Liver (tissue), 9 donors: ENCODE results near the gene ZKSCAN5. TPM values are rescaled to one million over a fixed set of nuclear protein-coding genes. Genes with fewer than 3 reads are reported as not detected.

Experiments used
- DNase-seq: peaks from one replicate; pipeline ENCODE4 v3.0.0-alpha.2; 2017; ENCODE audit warnings: low spot score
- H3K27ac ChIP-seq, 2 donors: one replicate each; pipeline ENCODE4 v1.7.0; 2013; ENCODE audit warnings: inconsistent platforms in 2 of 2, low read length in 2 of 2, control low read depth in 1 of 2, low read depth in 1 of 2, mild to moderate bottlenecking in 1 of 2
- H3K27me3 ChIP-seq, 4 donors: one replicate each; pipeline versions ENCODE4 v1.6.1 to v1.7.0; 2013; ENCODE audit warnings: low read length in 3 of 4, inconsistent platforms in 1 of 4, mild to moderate bottlenecking in 1 of 4, moderate library complexity in 1 of 4; ENCODE audit not compliant: control insufficient read depth in 4 of 4, insufficient read depth in 4 of 4
- H3K36me3 ChIP-seq, 4 donors: one replicate each; pipeline versions ENCODE4 v1.6.1 to v1.7.0; 2013; ENCODE audit warnings: low read length in 3 of 4, mild to moderate bottlenecking in 3 of 4, low read depth in 1 of 4, moderate library complexity in 1 of 4; ENCODE audit not compliant: control insufficient read depth in 4 of 4, insufficient read depth in 3 of 4
- H3K4me1 ChIP-seq, 4 donors: one replicate each; pipeline versions ENCODE4 v1.6.1 to v1.7.0; 2013; ENCODE audit warnings: low read length in 3 of 4, mild to moderate bottlenecking in 3 of 4, moderate library complexity in 1 of 4; ENCODE audit not compliant: control insufficient read depth in 4 of 4, insufficient read depth in 4 of 4
- H3K4me3 ChIP-seq, 3 donors: one replicate each; pipeline versions ENCODE4 v1.6.1 to v1.7.0; 2013; ENCODE audit warnings: low read length in 3 of 3, control low read depth in 1 of 3, low read depth in 1 of 3, mild to moderate bottlenecking in 1 of 3
- H3K9ac ChIP-seq, 2 donors: one replicate each; pipeline ENCODE4 v1.7.0; 2013; ENCODE audit warnings: low read length in 2 of 2, mild to moderate bottlenecking in 2 of 2, moderate library complexity in 2 of 2, control low read depth in 1 of 2, low read depth in 1 of 2
- H3K9me3 ChIP-seq, 4 donors: one replicate each; pipeline versions ENCODE4 v1.6.1 to v1.7.0; 2013; ENCODE audit warnings: low read length in 3 of 4; ENCODE audit not compliant: control insufficient read depth in 4 of 4
- ATF3 ChIP-seq: IDR thresholded peaks from 2 replicates; pipeline ENCODE4 v1.6.1; 2016; ENCODE audit warnings: antibody characterized with exemption
- CTCF ChIP-seq: fragments of 150-350 bp; IDR thresholded peaks from 2 replicates; pipeline ENCODE4 v1.5.1; 2017; ENCODE audit warnings: improper control_type of control experiment, low read depth, low read length; ENCODE audit not compliant: missing input control
- EGR1 ChIP-seq, 2 donors: IDR thresholded peaks; 2 replicates each; pipeline ENCODE4 v1.6.1; 2016 to 2018; ENCODE audit warnings: antibody characterized with exemption in 2 of 2, low read depth in 2 of 2
- FOXA1 ChIP-seq: IDR thresholded peaks from 2 replicates; pipeline ENCODE4 v1.6.1; 2016; ENCODE audit warnings: antibody characterized with exemption
- FOXA2 ChIP-seq: IDR thresholded peaks from 2 replicates; pipeline ENCODE4 v1.6.1; 2016; ENCODE audit warnings: antibody characterized with exemption
- GABPA ChIP-seq, 2 donors: IDR thresholded peaks in 1 of 2; conservative IDR thresholded peaks in 1 of 2; 2 replicates each; pipeline ENCODE4 v1.6.1; 2016; ENCODE audit warnings: antibody characterized with exemption in 2 of 2, mild to moderate bottlenecking in 1 of 2, moderate library complexity in 1 of 2
- HNF4A ChIP-seq, 2 donors: conservative IDR thresholded peaks; 2 replicates each; pipeline ENCODE4 v1.6.1; 2016; ENCODE audit warnings: antibody characterized with exemption in 2 of 2, mild to moderate bottlenecking in 2 of 2
- HNF4G ChIP-seq: IDR thresholded peaks from 2 replicates; pipeline ENCODE4 v1.6.1; 2016; ENCODE audit warnings: antibody characterized with exemption
- JUND ChIP-seq, 2 donors: IDR thresholded peaks; 2 replicates each; pipeline ENCODE4 v1.6.1; 2016; ENCODE audit warnings: antibody characterized with exemption in 2 of 2
- MAX ChIP-seq: IDR thresholded peaks from 2 replicates; pipeline ENCODE4 v1.6.1; 2016; ENCODE audit warnings: antibody characterized with exemption
- NR2F2 ChIP-seq: IDR thresholded peaks from 2 replicates; pipeline ENCODE4 v1.6.1; 2016; ENCODE audit warnings: antibody characterized with exemption
- RAD21 ChIP-seq, 2 donors: IDR thresholded peaks; 2 replicates each; pipeline ENCODE4 v1.6.1; 2016; ENCODE audit warnings: antibody characterized with exemption in 2 of 2, mild to moderate bottlenecking in 2 of 2
- REST ChIP-seq: IDR thresholded peaks from 2 replicates; pipeline ENCODE4 v1.6.1; 2016; ENCODE audit warnings: antibody characterized with exemption, mild to moderate bottlenecking
- RXRA ChIP-seq, 2 donors: IDR thresholded peaks; 2 replicates each; pipeline ENCODE4 v1.6.1; 2017 to 2018; ENCODE audit warnings: antibody characterized with exemption in 2 of 2, mild to moderate bottlenecking in 1 of 2
- SP1 ChIP-seq: IDR thresholded peaks from 2 replicates; pipeline ENCODE4 v1.6.1; 2018; ENCODE audit warnings: antibody characterized with exemption, mild to moderate bottlenecking
- TAF1 ChIP-seq: conservative IDR thresholded peaks from 2 replicates; pipeline ENCODE4 v1.6.1; 2016; ENCODE audit warnings: antibody characterized with exemption, mild to moderate bottlenecking
- YY1 ChIP-seq: IDR thresholded peaks from 2 replicates; pipeline ENCODE4 v1.6.1; 2016; ENCODE audit warnings: antibody characterized with exemption, mild to moderate bottlenecking
- ZBTB33 ChIP-seq: IDR thresholded peaks from 2 replicates; pipeline ENCODE4 v1.6.1; 2016; ENCODE audit warnings: antibody characterized with exemption
- WGBS: extraction: QIAGEN DNeasy Blood & Tissue Kit; methylation state at CpG from one replicate; pipeline ENCODE4 v1.1.7; 2013; 5-methylcytosine and 5-hydroxymethylcytosine counted together
- polyA plus RNA-seq, 2 donors: library from polyadenylated mRNA; stranded (reverse) in 1 of 2; unstranded in 1 of 2; fragments of 200-250 nt in 1 of 2; fragments of >200 nt in 1 of 2; fragmentation: Nextera tagmentation in 1 of 2; extraction: Ambion mirVana in 1 of 2; gene quantifications; one replicate each; pipeline versions ENCODE4 v1.2.1 to v1.2.3, GENCODE V29; 2013 to 2015
- total RNA-seq, 2 donors: library from RNA; depleted of rRNA; stranded (reverse); fragments of >200 nt; gene quantifications; one replicate each; pipeline ENCODE4 v1.2.3, GENCODE V29; 2014
- donor health status: healthy.
- donor health status: healthy.
- donor health status: healthy.
- donor health status: healthy.
- donor health status: healthy.

The ZKSCAN5 gene
- total and polyA plus RNA-seq, 4 donors: 1.7 to 5.4 (median 3.4) TPM

- H3K36me3 ChIP-seq: peaks cover 0 to 20% (median 18%) of the 10 kb centered on the region in 4 donors
- peak overlapping the region; percentile 23 to 66 for H3K27ac ChIP-seq
- H3K9ac ChIP-seq: peak overlapping the region; percentile 63 to 88
- WGBS: 11% methylated on average over 15 of the region's 15 CpGs
- no peak for DNase-seq
- peak overlapping the region; percentile 85 to 98 (median 85) for H3K4me3 ChIP-seq
- no peaks in the 10 kb centered on the region for H3K27me3 ChIP-seq
- peaks cover 0 to 16% (median 12%) of the 10 kb centered on the region in 4 donors for H3K4me1 ChIP-seq
- H3K9me3 ChIP-seq: peaks cover 0 to 8% (median 4%) of the 10 kb centered on the region in 4 donors
- no peak for TF ChIP-seq EGR1 (IDR thresholded peaks at IDR 0.05; ENCODE audit: low read depth in 2 of 2)
- TF ChIP-seq MAX: no peak
- TF ChIP-seq SP1: no peak
- TF ChIP-seq ZBTB33: no peak
- no peak for TF ChIP-seq GABPA (IDR thresholded peaks at IDR 0.05 in 1 of 2, conservative IDR thresholded peaks at IDR 0.05 in 1 of 2)
- no peak for TF ChIP-seq TAF1
- no peak for TF ChIP-seq HNF4A (conservative IDR thresholded peaks at IDR 0.05)
- TF ChIP-seq HNF4G: no peak
Observed at GRCh38 chr7:99551334-99551733, 46.9 kb downstream of the ZKSCAN5 start.

- peak; percentile 83 for DNase-seq
- TF ChIP-seq TAF1: no peak
- peak; percentile 27 for TF ChIP-seq SP1
- no peak for TF ChIP-seq FOXA1
- peak; percentile 16 for TF ChIP-seq NR2F2
- TF ChIP-seq GABPA (IDR thresholded peaks at IDR 0.05 in 1 of 2, conservative IDR thresholded peaks at IDR 0.05 in 1 of 2): peak; percentile 97 to 98
- TF ChIP-seq CTCF: no peak
- no peak for TF ChIP-seq REST
- TF ChIP-seq EGR1 (IDR thresholded peaks at IDR 0.05; ENCODE audit: low read depth in 2 of 2): no peak
- no peak for TF ChIP-seq YY1
- peak; percentile 24 to 40 for TF ChIP-seq RXRA (IDR thresholded peaks at IDR 0.05)
- TF ChIP-seq MAX: no peak
- TF ChIP-seq FOXA2: no peak
- peak in 1 of 2 donors; percentile 43 for TF ChIP-seq RAD21 (IDR thresholded peaks at IDR 0.05)
- no peak for TF ChIP-seq ATF3
- no peak for TF ChIP-seq ZBTB33
- TF ChIP-seq HNF4A (conservative IDR thresholded peaks at IDR 0.05): peak; percentile 49 to 70
- no peak for TF ChIP-seq HNF4G
- TF ChIP-seq JUND (IDR thresholded peaks at IDR 0.05): no peak
- Histone ChIP-seq H3K9ac (peak within 1 kb of the TSS; percentile 63 to 88), H3K27ac (peak within 1 kb of the TSS; percentile 23 to 66), H3K4me1 (peaks cover 0 to 19% (median 12%) of the 10 kb centered on the region in 4 donors), H3K36me3 (peaks cover 0 to 19% (median 17%) of the 10 kb centered on the region in 4 donors), H3K9me3 (peaks cover 0 to 6% (median 4%) of the 10 kb centered on the region in 4 donors), H3K27me3 (no peaks in the 10 kb centered on the region), H3K4me3 (peak within 1 kb of the TSS; percentile 85 to 98 (median 85))
- 1% methylated on average over 37 of the region's 37 CpGs for WGBS
Observed at GRCh38 chr7:99551767-99552463, 47.5 kb downstream of the ZKSCAN5 start, which contains the start of gene FAM200A. TSS of gene FAM200A (minus strand) at chr7:99552114. CDS start at chr7:99548407, 3,707 bp downstream.
